SK-MEL-5 (cell line): Measurements from ENCODE around the gene SLC25A6. TPM values are rescaled to one million over a fixed set of nuclear protein-coding genes. Genes with fewer than 3 reads are reported as not detected.

Experiments used
- DNase-seq: peaks from one replicate; pipeline ENCODE4 v3.0.0-alpha.2; 2016; ENCODE audit warnings: low read depth, low spot score
- in situ Hi-C: cut with HindIII; loops from 2 replicates; pipeline ENCODE4 v1.10.0; 2016; ENCODE audit warnings: low sequenced_read_pairs, high pct_unique_total_duplicates, low pct_unique_long_range_greater_than_20kb
- total RNA-seq: library from RNA; depleted of rRNA; stranded (reverse); fragments of >200 nt; shearing (Covaris generic); gene quantifications from 2 replicates; pipeline ENCODE4 v1.2.3, GENCODE V29; 2014

The SLC25A6 gene
- total RNA-seq, 1 experiment from 2014 or later, result 159 TPM

DNA sequence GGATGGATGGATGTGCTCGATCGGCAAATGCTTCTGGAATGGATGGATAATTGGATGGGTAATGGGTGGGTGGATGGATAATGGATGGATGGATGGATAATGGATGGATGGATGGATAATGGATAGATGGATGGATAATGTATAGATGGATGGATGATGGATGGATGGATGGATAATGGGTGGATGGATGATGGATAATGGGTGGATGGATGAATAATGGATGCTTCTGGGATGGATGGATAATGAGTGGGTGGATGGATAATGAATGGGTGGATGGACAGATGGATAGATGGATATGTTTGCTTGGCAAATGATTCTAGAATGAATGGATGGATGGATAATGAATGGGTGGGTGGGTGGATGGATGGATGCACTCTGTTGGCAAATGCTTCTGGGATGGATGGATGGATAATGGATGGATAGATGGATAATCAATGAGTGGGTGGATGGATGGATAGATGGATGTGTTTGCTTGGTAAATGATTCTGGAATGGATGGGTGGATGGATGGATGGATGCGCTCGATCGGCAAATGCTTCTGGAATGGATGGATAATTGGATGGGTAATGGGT is 3.8 kb upstream of the SLC25A6 start:
- DNase-seq, result no peak
- in situ Hi-C loops, result no loop called here

- in situ Hi-C loops, result no loop called here
These were observed 3.0 kb upstream of the SLC25A6 start for GRCh38 chrX:1394731-1395501.

GRCh38 chrX:1393871-1394615 is 2.1 kb upstream of the SLC25A6 start:
- DNase-seq, result no peak

More at GRCh38 chrX:1394731-1395501, 3.0 kb upstream of the SLC25A6 start:
- DNase-seq, result no peak

DNA sequence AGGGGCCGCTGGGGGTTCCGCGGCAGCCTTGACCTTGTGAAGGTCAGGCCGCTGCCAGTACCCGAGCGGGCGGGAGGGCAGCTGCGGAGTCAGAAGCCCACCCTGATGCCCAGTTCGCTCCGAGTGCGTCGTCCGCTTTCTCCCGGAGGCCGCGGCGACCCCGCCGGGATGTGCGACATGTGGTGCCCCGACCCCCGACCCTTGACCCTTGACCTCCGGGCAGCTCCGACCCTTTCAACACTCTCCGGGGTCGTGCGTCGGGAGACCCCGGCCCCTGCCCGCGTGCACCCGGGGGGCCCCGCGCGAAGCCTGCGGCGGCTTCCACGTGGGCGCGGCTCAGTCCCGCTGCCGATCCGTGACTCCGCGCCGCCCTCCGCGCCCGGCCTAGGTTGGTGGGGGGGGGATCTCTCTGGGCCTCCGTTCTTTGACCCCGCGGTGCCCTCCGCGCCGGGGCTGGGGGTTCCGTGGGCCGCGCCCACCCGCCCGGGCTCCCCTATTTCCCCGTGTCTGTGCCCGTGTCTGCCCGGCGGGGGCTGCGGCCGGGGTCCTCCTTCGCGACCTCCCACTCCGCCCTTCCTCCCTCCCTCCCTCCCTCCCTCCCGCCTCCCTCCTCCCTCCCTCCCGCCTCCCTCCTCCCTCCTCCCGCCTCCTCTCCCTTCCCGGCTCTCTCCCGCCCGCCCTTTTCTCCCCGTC is 609 bp upstream of the SLC25A6 start:
- peak; percentile 59 for DNase-seq
- in situ Hi-C loops, result no loop called here

More at GRCh38 chrX:1393871-1394615, 2.1 kb upstream of the SLC25A6 start:
- in situ Hi-C loops, result no loop called here

DNA sequence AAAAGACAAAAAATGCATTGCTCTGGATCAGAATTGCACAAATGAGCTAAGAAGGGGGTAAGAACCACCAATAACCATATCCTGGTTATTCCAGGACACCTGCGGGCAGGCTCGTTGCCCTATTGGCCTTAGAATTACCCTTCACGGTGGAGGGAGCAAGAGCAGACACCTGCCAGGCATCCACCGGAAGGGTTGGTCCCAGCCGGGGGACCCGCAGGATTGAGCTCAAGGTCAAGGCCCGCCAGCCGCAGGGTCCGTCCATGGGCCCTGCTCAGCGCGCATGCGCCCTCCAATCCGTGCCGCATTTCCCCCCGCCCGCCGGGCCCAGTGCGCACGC is 575 bp downstream of the SLC25A6 start:
- peak; percentile 76 for DNase-seq
- in situ Hi-C loops, result no loop called here

DNA sequence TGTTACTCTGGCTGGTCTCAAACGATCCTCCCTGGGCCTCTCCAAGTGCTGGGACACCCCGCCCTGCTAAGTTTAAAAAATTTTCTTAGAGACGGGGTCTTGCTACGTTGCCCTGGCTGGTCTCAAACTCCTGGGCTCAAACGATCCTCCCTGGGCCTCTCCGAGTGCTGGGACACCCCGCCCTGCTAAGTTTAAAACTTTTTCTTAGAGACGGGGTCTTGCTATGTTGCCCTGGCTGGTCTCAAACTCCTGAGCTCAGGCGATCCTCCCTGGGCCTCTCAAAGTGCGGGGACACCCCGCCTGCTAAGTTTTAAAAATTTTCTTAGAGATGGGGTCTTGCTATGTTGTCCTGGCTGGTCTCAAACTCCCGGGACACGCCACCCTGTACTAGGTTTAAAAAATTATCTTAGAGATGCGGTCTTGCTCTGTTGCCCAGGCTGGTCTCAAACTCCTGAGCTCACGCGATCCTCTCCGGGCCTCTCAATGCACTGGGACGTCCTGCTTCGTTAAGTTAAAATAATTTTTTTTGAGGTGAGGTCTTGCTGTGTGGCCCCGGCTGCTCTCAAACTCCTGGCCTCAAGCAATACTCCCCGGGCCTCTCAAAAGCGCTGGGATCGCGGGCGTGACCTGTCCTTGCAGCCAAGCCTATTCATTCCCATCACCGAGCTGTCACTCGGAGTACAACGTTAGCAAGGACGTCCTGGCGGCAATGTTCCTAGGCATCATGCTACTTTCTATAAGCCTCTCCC is 1.1 kb downstream of the SLC25A6 start:
- in situ Hi-C loops, result no loop called here
- no peak for DNase-seq

- in situ Hi-C loops, result no loop called here
- DNase-seq, result no peak
These were observed 2.0 kb downstream of the SLC25A6 start for GRCh38 chrX:1389993-1390285.

- no peak for DNase-seq
- in situ Hi-C loops, result no loop called here
These were observed 2.5 kb downstream of the SLC25A6 start for GRCh38 chrX:1389181-1389992.

DNA sequence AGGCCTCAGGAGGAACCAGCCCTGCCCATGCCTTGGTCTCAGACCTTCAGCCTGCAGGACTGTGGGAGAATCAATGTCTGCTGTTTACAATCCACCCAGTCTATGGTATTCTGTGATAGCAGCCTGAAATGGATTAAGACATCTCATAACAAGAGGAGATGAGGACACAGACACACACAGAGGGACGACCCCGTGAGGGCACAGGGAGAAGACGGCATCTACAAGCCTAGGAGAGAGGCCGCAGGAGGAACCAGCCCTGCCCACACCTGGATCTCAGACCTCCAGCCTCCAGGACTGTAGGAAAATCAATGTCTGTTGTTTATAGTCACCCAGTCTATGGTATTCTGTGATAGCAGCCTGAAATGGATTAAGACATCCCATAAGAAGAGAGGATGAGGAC is 3.3 kb downstream of the SLC25A6 start:
- DNase-seq, result no peak
- in situ Hi-C loops, result no loop called here

- no peak for DNase-seq
- in situ Hi-C loops, result no loop called here
These were observed 4.7 kb downstream of the SLC25A6 start for GRCh38 chrX:1387141-1387776.

DNA sequence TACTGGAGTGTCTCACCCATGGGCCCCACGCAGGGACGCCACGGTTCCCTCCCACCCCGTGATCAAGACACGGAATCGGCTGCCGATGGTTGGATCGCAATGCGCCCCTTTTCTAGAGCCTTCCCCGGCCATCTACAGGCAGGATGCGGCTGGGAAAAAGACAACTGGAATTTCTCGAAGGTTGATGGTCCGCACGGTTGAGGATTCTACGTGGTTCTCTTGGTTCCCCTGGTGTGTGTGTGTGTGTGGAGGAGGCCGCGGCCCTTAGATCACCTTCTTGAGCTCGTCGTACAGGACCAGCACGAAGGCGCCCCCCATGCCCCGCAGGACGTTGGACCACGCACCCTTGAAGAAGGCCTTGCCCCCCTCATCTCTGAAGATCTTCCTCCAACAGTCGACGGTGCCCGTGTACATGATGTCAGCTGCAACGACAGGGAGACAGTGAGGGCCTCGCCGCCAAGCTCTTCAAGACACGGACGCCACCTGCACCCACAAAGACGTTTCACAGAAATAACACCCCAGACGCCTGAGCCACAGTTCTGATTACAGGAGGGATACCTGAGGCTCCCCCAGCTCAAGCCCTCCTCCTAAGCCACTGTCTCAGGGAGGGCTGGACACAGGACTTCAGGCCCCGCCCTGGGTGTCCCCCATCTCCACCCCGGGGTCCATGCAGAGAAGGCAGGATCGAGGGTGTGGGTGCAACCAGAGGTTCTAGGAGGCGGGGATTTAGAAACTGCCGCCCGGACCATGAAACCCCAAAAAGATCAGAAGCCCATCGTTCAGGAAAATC is 5.4 kb downstream of the SLC25A6 start:
- DNase-seq, result no peak
- in situ Hi-C loops, result no loop called here

- in situ Hi-C loops, result no loop called here
- DNase-seq, result no peak
These were observed 6.4 kb downstream of the SLC25A6 start for GRCh38 chrX:1385253-1386223.

- in situ Hi-C loops, result no loop called here
- DNase-seq, result peak; percentile 33
These were observed 7.2 kb downstream of the SLC25A6 start for GRCh38 chrX:1384658-1385252.

GRCh38 chrX:1380672-1381233 is 11.2 kb downstream of the SLC25A6 start:
- in situ Hi-C loops, result no loop called here
- DNase-seq, result no peak
